Islet of Langerhans (tissue), 1 donor: ENCODE data around the gene CDH13.
"Not testable (repeated sequence)": the region's sequence is repeated elsewhere in the genome, so short reads cannot be mapped to it uniquely, and the experiment has no call there.

Source experiments
- FAIRE-seq: peaks from one replicate; lab custom pipeline; 2011; peaks lifted over from hg19 to GRCh38; lab: Jason Lieb, UNC

CDH13 gene

DNA sequence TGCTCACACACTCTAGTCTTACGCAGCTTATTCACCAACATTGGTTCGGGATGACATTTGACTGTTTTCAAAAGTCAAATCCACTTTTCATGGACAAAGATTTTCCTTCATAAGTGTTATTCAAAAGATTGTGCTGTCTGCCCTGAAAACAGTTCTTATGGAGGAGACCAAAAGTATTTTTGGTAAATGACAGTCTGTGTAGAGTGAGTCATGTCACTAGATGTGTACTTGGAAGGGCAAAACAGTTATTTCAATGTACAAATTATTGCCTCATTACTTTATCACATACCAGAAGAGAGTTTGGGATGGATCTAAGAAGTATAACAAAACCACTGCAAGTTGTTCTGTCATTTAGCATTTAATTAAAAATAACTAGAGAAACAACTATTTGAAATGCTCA, 265.6 kb downstream of the CDH13 start:
- FAIRE-seq = no peak

DNA sequence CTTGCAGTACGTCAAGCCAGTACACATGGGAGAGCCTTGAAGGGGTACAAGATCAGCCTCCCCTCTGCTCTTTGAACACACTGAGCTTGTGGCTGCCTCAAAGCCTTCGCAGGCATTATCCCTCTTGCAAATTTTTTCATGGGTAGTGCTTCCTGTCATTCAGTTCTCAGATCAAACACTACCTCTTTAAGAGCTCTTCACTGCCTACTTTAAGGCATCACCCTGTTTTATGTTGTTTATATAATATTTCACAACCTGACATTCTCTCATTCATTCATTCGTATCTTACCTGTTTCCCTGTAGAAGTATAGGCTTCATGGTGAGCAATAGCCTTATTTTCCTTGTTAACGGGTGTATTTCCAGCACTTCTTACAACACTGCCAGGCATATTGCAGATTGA, 269.1 kb downstream of the CDH13 start:
- FAIRE-seq = no peak

- FAIRE-seq = no peak
Observed at GRCh38 chr16:82899006-82899405, 272.2 kb downstream of the CDH13 start.

DNA sequence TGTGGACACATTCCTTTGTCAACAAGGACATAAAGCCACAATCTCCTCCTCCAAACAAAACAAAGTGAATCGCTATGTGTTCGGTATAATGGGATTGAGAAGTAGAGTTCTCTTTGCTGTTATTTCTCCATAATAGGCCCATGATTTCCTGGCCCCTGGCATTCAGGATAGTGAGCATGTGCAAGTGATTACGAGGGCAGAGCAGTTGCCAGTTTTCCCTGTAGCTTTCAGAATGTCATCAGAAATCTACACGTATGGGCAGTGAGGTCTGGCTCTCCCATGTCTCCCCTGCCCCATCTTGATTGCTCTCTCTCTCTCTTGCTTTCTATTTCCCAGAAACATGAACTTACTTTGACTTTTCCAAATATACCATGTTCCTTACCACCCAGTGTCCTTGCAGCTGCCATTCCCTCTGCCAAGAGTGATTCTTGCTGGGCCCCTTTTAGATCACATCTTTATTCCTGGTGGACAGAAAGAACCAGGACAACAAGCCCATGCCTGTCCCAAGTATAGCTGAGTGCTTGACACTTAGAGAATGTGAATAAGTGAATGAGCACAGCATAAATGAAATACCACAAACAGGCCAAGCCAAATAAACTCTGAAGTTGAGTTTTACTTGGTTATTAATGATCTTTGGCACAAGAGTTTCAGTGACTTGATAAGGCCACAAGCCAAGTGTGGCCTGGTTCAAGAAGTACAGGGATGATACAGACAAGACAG, 273.1 kb downstream of the CDH13 start:
- no peak for FAIRE-seq

DNA sequence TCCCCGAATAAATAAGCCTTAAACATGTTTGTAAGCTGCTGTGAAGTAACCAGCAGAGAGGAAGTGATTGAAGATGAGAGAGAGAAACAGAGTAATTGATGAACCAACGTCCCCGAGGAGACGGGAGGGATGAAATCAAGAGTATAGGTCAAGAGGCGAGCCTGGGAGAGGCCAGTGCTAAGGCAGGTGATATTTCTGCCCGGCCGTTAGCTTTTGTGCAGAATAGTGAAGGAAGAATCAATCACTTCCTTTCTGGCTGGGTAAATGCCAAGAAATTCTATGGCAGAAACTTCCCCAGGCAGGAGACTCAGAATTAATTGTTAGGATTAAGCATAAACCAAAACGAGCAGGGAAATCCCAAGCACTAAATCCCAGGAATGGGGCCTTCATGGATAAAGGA, 273.8 kb downstream of the CDH13 start:
- FAIRE-seq = no peak

DNA sequence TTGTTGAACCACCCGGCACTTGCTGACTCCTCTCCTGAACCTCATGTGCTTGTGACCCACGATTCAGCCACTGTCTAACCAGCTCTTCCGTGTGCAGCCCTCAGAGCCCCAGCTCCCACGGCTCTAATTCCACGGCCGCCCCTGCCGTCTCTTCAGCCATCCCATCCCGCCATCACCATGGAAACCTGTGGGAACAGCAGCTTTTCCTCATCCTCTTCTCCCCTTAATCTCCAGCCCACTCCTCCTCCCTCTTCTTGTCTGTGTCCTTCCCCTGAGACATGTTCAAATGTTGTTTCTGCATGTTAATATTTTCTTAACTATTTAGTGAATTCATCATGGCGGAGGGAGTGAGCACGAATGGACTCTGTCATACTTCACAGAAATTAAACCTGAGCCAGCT, 285.2 kb downstream of the CDH13 start:
- no peak for FAIRE-seq

DNA sequence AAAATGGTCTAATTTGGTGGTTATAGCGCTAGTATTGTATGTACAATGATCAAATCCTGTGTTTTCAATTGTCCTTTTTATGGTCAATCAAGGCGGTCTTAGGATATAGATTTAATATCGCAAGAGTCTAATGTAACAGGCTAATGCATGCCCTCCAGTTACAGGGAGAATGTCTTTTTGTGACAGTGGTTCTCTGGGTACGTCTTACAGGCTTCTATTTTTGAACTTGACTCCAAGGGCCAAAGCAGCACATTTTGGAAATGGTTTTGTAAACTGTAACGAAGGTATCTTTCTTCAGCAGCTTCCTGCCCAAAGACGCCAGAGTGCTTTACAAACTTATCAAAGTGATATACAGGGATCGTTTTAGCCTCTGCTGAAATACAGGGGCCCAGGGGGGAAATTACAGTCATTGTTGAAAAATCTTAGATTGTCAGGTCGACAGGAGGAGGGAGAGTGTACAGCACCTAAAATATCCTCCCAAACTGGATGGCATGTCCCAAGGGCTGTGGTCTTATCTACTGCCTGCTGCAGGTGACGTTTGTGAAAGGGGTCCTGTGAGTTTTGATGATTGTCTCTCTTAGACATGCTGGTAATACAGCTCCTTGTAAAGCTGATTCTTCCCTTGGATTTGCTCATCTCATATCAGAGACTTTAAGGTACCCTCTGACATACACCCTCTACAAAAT, 288.5 kb downstream of the CDH13 start:
- FAIRE-seq = no peak

DNA sequence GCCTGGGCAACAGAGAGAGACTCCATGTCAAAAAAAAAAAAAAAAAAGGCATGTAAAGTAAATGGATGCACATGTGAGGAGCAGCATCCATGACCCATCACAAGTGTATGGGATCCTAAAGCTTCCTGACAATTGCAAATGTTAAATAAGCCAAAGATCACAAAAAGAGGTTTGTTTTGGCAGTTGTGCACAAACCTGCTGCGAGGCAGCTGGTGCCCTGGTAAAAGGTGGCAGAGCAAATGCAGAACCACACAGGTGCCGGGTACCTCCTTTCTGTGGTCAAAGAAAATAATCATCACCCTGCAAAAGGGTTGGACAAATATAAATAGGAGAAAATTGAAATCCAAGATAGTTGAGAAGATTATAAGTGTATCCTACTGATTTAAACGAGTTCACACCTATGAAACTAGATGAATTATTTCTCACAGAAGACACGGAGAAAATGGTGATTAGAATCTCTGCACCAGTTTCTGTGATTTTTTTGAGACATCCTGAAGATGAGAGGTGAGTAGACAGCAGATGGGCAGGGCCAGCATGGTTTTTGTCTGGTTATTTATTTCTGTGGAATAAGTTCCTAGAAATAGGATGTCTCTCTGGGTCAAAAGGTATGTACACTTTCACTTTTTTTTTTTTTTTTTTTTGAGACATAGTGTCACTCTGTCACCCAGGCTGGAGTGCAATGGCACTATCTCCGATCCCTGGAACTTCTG, 291.3 kb downstream of the CDH13 start:
- no peak for FAIRE-seq

DNA sequence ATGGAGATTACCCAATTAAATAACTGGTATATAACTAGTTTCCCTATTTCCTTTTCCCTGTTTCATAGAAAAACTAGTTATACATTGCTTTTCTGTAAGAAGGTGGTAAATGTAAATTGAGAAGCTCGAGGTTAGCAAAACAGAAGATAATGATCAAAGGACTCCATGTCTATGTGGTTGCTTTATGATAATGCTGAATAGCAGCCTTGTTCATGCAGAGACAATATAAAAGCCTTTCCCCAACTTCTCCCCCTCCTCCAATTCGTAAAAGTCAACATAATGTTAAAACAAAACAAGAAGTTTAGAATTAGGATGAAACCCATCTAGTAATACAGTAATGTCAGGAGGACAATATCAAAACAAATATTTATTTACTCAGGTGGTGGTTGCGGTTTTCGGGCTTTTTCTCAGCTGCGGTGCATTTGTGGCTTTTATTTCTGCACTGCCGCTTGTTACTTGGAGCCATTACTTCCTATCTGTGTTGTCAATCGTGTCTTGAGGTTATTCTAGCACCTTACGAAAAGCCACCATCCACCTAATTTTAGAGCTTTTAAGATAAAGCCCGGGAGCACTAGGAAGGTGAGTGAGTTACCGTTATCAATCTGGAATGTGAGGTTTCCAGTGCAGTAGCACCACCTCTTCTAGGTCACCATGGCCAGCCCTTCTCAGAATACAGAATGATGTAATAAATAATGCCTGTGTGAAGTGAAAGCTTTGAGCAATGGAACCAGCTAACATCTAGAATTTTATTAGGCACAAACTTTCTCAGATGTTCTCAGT, 297.5 kb downstream of the CDH13 start:
- no peak for FAIRE-seq

DNA sequence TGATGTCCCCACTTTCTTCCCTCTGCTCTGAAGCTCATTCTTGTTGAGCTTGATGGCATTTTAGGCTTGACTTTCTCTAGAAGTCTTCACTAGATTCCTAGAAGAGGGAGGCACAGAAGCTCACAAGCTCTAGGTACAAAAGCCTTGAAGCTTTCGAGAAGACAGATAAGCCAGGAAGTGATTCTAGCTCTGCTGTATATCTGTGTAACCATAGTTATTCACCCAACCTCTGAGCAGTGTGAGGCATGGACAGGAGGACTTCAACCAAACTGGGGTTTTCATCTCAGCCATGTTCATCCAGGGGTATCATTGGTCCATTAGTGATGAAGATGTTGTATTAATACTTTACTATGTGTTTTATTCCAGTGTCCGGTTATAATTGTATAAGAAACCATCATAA, 299.7 kb downstream of the CDH13 start:
- FAIRE-seq = no peak

DNA sequence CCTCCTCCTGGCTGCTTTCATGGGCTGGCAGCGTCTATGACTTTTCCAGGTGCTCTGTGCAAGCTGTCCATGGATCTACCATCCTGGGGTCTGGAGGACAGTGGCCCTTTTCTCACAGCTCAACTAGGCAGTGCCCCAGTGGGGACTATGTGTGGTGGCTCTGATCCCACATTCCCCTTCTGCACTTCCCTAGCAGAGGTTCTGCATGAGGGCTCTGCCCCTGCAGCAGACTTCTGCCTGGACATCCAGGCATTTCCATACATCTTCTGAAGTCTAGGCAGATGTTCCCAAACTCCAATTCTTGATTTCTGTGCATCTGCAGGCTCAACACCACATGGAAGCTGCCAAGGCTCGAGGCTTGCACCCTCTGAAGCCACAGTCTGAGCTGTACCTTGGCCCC, 307.2 kb downstream of the CDH13 start:
- FAIRE-seq = not testable (repeated sequence)

DNA sequence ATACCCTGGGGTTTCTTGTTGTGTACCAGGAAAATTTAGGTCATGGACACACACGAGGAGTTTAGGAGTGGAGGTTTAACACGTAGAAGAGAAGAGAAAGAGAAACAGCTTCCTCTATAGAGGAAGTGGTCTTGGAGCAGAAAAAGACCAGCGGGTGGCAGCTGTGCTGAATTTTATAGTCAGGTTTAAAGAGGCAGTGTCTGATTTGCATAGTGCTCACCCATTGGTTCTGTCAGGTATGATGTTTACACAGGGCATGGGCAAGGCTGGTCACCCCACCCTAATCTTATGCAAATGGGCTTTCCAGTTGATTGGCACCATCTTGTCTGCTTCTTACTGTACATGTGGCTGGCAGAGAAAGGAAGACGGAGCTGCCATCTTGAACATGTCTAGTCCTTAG, 309.0 kb downstream of the CDH13 start:
- no peak for FAIRE-seq

DNA sequence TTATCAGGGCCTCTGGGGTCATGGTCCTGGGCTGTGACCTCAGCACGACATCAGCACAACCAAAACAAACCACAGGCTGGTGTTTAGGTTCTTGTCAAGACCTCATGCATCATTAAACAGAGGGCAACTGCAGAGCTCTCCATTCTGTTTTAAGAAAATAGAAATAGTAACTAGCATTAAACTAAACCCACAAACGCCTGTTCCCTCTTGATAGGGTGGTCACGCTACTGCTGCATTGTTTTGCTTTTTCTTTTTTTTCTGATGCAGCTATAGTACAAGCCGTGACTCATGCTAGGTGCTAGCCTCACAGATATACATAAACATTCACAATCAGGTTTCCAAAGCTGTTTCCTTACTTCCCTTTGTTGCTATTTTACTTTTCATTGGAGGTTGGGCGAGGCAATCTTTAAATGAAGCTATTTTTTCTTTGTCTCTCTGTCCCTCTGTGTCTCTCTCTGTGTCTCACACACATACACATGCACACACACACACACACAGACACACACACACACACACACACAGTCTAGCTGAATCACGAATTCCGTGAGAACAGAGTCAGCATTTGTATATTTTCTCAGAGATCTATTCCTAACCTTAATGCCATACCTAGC, 310.3 kb downstream of the CDH13 start:
- no peak for FAIRE-seq

DNA sequence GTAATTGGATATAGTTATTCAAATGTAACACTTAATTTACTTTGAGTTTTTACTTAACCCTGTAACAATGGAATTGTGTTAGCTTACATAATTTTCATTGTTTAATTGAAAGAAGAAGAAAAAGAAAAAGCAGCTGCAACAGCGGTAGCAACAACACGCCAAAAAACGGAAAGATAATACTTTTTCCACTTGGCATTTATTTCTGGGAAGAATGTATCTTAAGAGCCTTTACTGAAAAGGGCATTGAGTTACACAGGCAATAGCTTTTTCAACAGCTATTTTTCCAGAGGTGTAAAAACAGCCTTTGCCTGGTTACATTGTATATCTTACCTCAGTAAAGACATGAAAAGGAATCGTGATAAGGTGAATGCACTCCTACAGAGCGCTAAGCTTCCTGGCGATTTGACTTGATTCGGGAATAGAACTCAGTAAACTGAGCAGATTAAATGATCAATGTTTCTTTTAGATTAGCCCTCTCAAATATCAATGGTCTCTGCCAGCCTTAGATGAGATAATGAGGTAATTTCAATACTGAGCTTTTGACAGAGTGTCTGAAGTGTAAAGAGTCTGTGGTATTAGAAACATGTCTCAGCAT, 311.3 kb downstream of the CDH13 start:
- FAIRE-seq = no peak

DNA sequence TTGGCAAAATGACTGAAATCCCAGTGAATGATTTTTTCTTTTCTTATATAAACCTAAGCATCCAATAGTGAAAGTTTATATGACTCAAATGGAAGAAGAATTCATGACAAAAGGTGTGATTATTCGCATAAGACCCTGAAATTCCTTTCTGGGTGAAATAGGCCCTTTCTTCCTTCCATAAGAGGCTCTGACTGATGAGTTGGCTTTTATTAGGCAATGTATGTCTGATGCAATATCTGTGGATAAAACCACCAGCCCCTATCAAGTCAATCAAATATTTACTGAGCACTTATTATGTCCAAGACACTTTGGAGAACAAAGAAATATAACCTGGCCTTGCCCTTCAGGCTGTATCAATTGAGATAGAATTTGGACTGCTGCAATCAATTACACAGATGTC, 316.6 kb downstream of the CDH13 start:
- FAIRE-seq = no peak

GRCh38 chr16:82945420-82946101, 318.8 kb downstream of the CDH13 start:
- no peak for FAIRE-seq

- no peak for FAIRE-seq
Observed at GRCh38 chr16:82947698-82948097, 320.9 kb downstream of the CDH13 start.

GRCh38 chr16:82949016-82949415, 322.2 kb downstream of the CDH13 start:
- no peak for FAIRE-seq

- FAIRE-seq = no peak
Observed at GRCh38 chr16:82953517-82953916, 326.7 kb downstream of the CDH13 start.

- no peak for FAIRE-seq
Observed at GRCh38 chr16:82954224-82954929, 327.6 kb downstream of the CDH13 start.
